Activated CD4-positive, alpha-beta memory T cell treated with anti-CD3 and anti-CD28 coated beads for 36 hours (primary cell): ENCODE data around the gene FOXP1. TPM values are rescaled to one million over a fixed set of nuclear protein-coding genes. Genes with fewer than 3 reads are reported as not detected.

Source experiments
- CTCF ChIA-PET: fragments of 350-600 bp; sonication (Branson Sonifier 250); formaldehyde crosslinking; loops from one replicate; lab custom pipeline; 2021; ENCODE audit warnings: antibody characterized with exemption, inconsistent platforms; lab: Charles Lee
- POLR2A ChIA-PET: fragments of 350-600 bp; sonication (Branson Sonifier 250); formaldehyde crosslinking; loops from one replicate; lab custom pipeline; 2021; ENCODE audit warnings: antibody characterized with exemption; lab: Charles Lee
- DNase-seq: peaks from one replicate; pipeline ENCODE4 v3.0.0-alpha.2; 2020
- H3K27ac Mint-ChIP-seq: one replicate; pipeline ENCODE4 v1.8.0; 2021; ENCODE audit warnings: mixed read lengths
- H3K27me3 Mint-ChIP-seq: one replicate; pipeline ENCODE4 v1.8.0; 2021; ENCODE audit warnings: mixed read lengths
- H3K36me3 Mint-ChIP-seq: one replicate; pipeline ENCODE4 v1.8.0; 2021; ENCODE audit warnings: mixed read lengths
- H3K4me1 Mint-ChIP-seq: one replicate; pipeline ENCODE4 v1.8.0; 2021; ENCODE audit warnings: low read depth, mixed read lengths
- H3K4me3 Mint-ChIP-seq: one replicate; pipeline ENCODE4 v1.8.0; 2021; ENCODE audit warnings: mild to moderate bottlenecking, mixed read lengths
- H3K9me3 Mint-ChIP-seq: one replicate; pipeline ENCODE4 v1.8.0; 2021; ENCODE audit warnings: mixed read lengths
- intact Hi-C: fragments of 100-400 bp; cut with micrococcal nuclease; formaldehyde crosslinking; loops from one replicate; pipeline ENCODE4 v1.15.1; 2023
- total RNA-seq, 2 experiments: library from RNA; stranded (reverse); gene quantifications; one replicate each; pipeline ENCODE4 v1.2.3, GENCODE V29; 2021

The FOXP1 gene
- total RNA-seq, 2 experiments from 2014 or later: 94.4 to 102 TPM

GRCh38 chr3:71101626-71102025, 481.9 kb downstream of the FOXP1 start:
- ChIA-PET POLR2A (interaction anchor here (0.7 to 3.1 kb wide), 9 partner anchors 9 to 200 kb away, joined by 3 to 12 read pairs (median 4); no protein-coding TSS in a partner anchor), CTCF (interaction anchor here (0.6 to 2.1 kb wide), 3 partner anchors 32 to 314 kb away, joined by 3 to 4 read pairs (median 3); no protein-coding TSS in a partner anchor)

GRCh38 chr3:71101014-71101413, 482.5 kb downstream of the FOXP1 start:
- ChIA-PET POLR2A (interaction anchor here (0.6 to 3.1 kb wide), 8 partner anchors 10 to 260 kb away, joined by 3 to 12 read pairs (median 4); no protein-coding TSS in a partner anchor), CTCF (interaction anchor here (2.1 kb wide), 1 partner anchor 31 kb away, joined by 4 read pairs; no protein-coding TSS in a partner anchor)
- Mint-ChIP-seq H3K27me3 (no peaks in the 10 kb centered on the region), H3K9me3 (no peaks in the 10 kb centered on the region), H3K36me3 (peaks cover 24% of the 10 kb centered on the region), H3K4me3 (peak overlapping the region; percentile 69), H3K27ac (peak overlapping the region; percentile 89), H3K4me1 (peaks cover 87% of the 10 kb centered on the region)
- intact Hi-C loops: loop anchor here (1.0 kb wide), 1 partner anchor 26 kb away; no protein-coding TSS in a partner anchor
- no peak for DNase-seq

More at GRCh38 chr3:71101626-71102025, 481.9 kb downstream of the FOXP1 start:
- Mint-ChIP-seq H3K27ac (peak overlapping the region; percentile 89), H3K27me3 (no peaks in the 10 kb centered on the region), H3K4me3 (peak overlapping the region; percentile 69), H3K4me1 (peaks cover 83% of the 10 kb centered on the region), H3K9me3 (no peaks in the 10 kb centered on the region), H3K36me3 (peaks cover 20% of the 10 kb centered on the region)
- intact Hi-C loops: loop anchor here (1.0 kb wide), 1 partner anchor 26 kb away; no protein-coding TSS in a partner anchor
- no peak for DNase-seq

DNA sequence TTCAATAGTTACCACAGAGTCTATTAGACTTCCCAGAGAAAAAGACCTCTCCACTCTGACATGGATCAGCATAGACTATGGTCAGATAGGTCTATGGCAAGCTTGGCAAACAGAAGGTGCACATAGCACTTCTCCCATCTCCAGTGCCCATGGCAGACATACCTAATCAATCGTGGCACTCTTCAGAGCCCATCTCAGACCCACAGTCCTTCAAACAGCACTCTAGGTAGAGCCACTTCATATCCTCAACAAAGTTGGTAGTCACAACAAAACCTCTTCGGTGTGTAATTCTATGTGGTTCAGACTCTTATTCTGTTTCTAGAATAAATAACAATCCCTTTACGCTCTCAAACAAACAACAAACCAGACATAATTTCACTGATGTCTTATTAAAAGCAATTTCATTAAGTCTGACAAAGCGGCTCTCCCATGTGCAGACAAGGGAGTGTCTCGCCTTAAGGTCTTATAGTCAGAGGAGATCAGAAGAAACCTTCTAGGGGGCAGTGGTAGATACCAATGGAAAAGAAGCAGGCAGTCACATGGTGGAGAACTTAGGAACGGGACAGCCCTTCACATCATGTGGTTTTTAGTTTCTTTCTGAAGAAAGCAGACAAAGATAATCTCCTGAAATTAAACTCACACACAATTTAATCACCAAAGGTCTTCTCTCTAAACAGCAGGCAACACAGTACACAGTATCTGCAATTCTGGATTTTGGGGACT, 483.4 kb downstream of the FOXP1 start:
- Mint-ChIP-seq H3K27me3 (no peaks in the 10 kb centered on the region), H3K4me3 (peak overlapping the region; percentile 69), H3K27ac (peak overlapping the region; percentile 89), H3K4me1 (peaks cover 87% of the 10 kb centered on the region), H3K9me3 (no peaks in the 10 kb centered on the region), H3K36me3 (peaks cover 23% of the 10 kb centered on the region)
- ChIA-PET CTCF (no interaction called here), POLR2A (interaction anchor here (0.6 to 3.1 kb wide), 5 partner anchors 12 to 261 kb away, joined by 3 to 12 read pairs (median 5); no protein-coding TSS in a partner anchor)
- DNase-seq: no peak
- intact Hi-C loops: loop anchor here (1.0 kb wide), 1 partner anchor 9 kb away; no protein-coding TSS in a partner anchor

DNA sequence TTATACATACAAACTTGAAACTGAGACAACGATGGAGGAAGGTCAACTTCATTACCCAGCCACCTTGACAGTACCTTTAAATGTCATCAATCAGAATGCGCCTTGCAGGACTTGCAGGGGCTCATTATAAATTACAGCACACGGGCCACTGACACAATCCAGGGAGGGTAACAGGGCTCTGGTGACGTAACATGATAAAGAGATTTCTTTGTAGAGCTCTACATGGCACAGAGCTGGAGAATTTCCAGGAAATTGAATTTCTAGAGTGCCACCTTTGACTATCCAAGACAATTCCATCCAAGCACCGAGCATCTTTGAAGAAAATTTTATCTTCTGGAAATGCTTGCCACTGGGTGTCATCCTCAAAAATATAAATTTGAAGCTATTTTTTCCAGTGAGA, 486.0 kb downstream of the FOXP1 start:
- no peak for DNase-seq
- Mint-ChIP-seq H3K27ac (peak overlapping the region; percentile 13), H3K9me3 (no peaks in the 10 kb centered on the region), H3K4me3 (no peak overlapping the region), H3K4me1 (peaks cover 84% of the 10 kb centered on the region), H3K36me3 (peaks cover 30% of the 10 kb centered on the region), H3K27me3 (no peaks in the 10 kb centered on the region)
- ChIA-PET CTCF (no interaction called here), POLR2A (interaction anchor here (0.8 to 1.8 kb wide), 3 partner anchors 9 to 41 kb away, joined by 3 to 6 read pairs (median 3); no protein-coding TSS in a partner anchor)
- intact Hi-C loops: no loop called here

DNA sequence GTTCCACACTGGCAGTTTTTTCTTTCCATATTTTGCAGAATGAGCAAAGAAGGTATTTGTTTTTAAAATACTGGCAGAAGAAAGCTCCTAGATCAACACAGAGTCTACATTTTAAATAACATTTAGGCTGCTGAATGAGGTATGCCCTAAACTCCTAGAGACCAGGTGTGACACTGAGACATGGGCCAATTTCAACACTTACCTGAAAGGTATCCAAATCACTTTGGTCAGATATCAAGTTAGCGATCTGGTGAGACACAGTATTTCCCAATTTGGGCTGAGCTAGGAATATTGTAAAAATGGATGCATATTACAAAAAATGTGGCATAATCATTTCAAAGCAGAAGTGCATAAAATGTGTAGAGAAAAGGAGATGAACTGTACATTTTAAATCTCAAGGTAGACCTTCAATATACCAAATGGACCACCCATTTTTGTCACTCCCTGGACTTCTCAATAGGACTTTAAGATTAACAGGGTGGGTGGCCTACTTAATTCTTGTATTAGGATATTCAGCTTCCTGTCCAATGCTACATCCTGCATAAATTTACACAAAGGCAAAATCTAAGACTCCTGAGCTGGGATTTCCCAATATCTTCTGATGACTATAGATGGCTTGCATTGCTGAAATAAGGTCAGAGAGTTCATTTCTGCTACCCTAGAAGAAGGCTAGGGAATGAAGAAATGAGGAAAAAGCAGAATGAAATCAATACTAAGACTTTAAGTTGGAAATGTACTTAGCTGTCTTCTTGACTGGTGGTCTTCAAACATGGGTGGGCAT, 487.8 kb downstream of the FOXP1 start:
- ChIA-PET CTCF (interaction anchor here (0.9 kb wide), 1 partner anchor 205 kb away, joined by 3 read pairs; no protein-coding TSS in a partner anchor), POLR2A (no interaction called here)
- H3K27me3 Mint-ChIP-seq: no peaks in the 10 kb centered on the region
- H3K4me1 Mint-ChIP-seq: peaks cover 80% of the 10 kb centered on the region
- DNase-seq: no peak
- peak overlapping the region; percentile 9 for H3K27ac Mint-ChIP-seq
- H3K9me3 Mint-ChIP-seq: no peaks in the 10 kb centered on the region
- intact Hi-C loops: no loop called here
- peaks cover 27% of the 10 kb centered on the region for H3K36me3 Mint-ChIP-seq
- H3K4me3 Mint-ChIP-seq: no peak overlapping the region

DNA sequence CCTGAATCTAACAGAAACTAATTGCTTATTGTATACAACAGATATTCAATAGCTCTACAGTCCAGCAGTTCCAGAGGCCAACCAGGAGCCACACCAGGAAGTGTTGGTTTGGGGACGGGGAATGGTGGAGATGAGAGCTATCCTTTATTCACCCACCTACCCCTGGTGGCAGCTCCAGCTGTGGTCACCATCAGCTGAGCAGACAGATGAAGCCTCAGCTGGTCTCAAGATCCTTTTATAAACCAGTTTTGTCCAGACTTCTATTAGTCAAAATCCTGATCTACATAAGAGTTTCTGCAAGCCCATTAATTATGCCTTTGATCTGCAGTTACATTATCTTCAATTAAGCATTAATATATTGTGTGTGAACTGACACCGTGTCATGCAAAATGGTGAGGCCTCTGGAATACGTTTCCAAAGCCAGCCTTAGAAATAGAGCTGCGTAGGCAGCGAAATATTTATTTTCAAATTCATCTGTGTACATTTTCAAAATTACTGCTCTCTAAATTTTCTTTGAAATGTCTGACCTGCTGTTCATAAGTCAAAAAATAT, 488.8 kb downstream of the FOXP1 start:
- H3K27ac Mint-ChIP-seq: no peak overlapping the region
- ChIA-PET POLR2A (interaction anchor here (0.6 kb wide), 1 partner anchor 464 kb away, joined by 4 read pairs; no protein-coding TSS in a partner anchor), CTCF (no interaction called here)
- H3K4me1 Mint-ChIP-seq: peaks cover 80% of the 10 kb centered on the region
- DNase-seq: no peak
- H3K36me3 Mint-ChIP-seq: peaks cover 27% of the 10 kb centered on the region
- H3K27me3 Mint-ChIP-seq: no peaks in the 10 kb centered on the region
- H3K4me3 Mint-ChIP-seq: no peak overlapping the region
- H3K9me3 Mint-ChIP-seq: no peaks in the 10 kb centered on the region
- intact Hi-C loops: no loop called here

DNA sequence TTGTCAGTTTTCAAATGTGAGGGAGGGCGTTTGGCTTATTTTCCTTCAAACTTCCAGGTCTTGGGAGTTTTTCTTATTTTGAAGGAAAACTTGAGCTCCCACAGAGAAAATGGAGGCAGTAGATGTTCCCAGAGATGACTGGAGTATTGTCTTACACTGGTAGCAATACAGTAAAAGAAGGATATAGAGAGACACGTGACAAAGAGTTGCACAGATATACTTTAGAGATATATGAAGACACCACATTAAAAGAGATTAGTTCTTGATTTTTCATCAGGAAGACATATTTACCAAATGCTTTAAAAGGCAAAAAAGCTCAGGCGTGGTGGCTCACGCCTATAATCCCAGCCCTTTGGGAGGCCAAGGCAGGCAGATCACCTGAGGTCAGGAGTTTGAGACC, 490.9 kb downstream of the FOXP1 start:
- Mint-ChIP-seq H3K36me3 (peaks cover 33% of the 10 kb centered on the region), H3K9me3 (no peaks in the 10 kb centered on the region), H3K27me3 (no peaks in the 10 kb centered on the region), H3K4me1 (peaks cover 88% of the 10 kb centered on the region), H3K27ac (peak overlapping the region; percentile 81), H3K4me3 (no peak overlapping the region)
- CTCF ChIA-PET: no interaction called here
- intact Hi-C loops: no loop called here
- DNase-seq: no peak
- POLR2A ChIA-PET: interaction anchor here (0.6 to 1.0 kb wide), 2 partner anchors 82 to 208 kb away, joined by 3 read pairs; no protein-coding TSS in a partner anchor

- no peak overlapping the region for H3K4me3 Mint-ChIP-seq
- peaks cover 25% of the 10 kb centered on the region for H3K36me3 Mint-ChIP-seq
These were observed 493.3 kb downstream of the FOXP1 start for GRCh38 chr3:71090207-71090606.

DNA sequence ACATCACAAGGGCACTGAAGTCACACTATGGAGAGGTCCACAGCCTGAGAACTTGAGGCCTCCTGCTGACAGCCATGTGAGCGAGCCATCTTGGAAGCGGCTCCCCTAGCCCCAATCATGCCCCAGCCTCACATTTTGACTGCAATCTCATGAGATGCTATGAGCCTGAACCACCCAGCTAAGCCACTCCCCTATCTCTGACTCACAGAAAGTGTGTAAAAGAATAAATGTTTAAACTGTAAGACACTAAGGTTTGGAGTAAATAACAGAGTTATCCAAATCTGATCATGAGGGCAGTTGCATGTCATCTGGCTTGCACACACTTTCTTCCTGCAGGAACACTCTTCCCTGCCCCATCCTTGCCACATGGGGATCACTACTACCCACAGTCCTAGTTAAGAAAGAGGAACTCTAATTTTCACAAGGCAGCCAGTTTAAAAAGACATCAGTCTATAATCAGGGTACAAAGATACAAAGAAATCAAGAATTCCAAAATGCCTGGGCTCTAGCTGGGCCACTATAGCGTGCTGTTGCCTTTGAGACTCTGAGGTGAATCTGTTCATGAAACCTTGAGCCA, 494.2 kb downstream of the FOXP1 start:
- Mint-ChIP-seq H3K4me1 (peaks cover 84% of the 10 kb centered on the region), H3K4me3 (no peak overlapping the region), H3K27me3 (no peaks in the 10 kb centered on the region), H3K27ac (peak overlapping the region; percentile 69), H3K9me3 (no peaks in the 10 kb centered on the region), H3K36me3 (peaks cover 19% of the 10 kb centered on the region)
- CTCF ChIA-PET: no interaction called here
- intact Hi-C loops: loop anchor here (5.0 kb wide), 1 partner anchor 423 kb away; no protein-coding TSS in a partner anchor
- DNase-seq: peak; percentile 49
- POLR2A ChIA-PET: interaction anchor here (0.5 to 3.0 kb wide), 4 partner anchors 25 to 267 kb away, joined by 3 to 20 read pairs (median 3); no protein-coding TSS in a partner anchor

More at GRCh38 chr3:71090207-71090606, 493.3 kb downstream of the FOXP1 start:
- ChIA-PET POLR2A (interaction anchor here (0.6 kb wide), 1 partner anchor 211 kb away, joined by 3 read pairs; no protein-coding TSS in a partner anchor), CTCF (interaction anchor here (0.6 kb wide), 1 partner anchor 84 kb away, joined by 3 read pairs; no protein-coding TSS in a partner anchor)
- Mint-ChIP-seq H3K27ac (peak overlapping the region; percentile 43), H3K27me3 (no peaks in the 10 kb centered on the region), H3K9me3 (no peaks in the 10 kb centered on the region), H3K4me1 (peaks cover 84% of the 10 kb centered on the region)
- intact Hi-C loops: no loop called here
- no peak for DNase-seq

- intact Hi-C loops: loop anchor here (5.0 kb wide), 1 partner anchor 424 kb away; no protein-coding TSS in a partner anchor
- H3K4me3 Mint-ChIP-seq: no peak overlapping the region
- peaks cover 86% of the 10 kb centered on the region for H3K4me1 Mint-ChIP-seq
- no peak for DNase-seq
- peak overlapping the region; percentile 81 for H3K27ac Mint-ChIP-seq
- no peaks in the 10 kb centered on the region for H3K9me3 Mint-ChIP-seq
- H3K36me3 Mint-ChIP-seq: peaks cover 21% of the 10 kb centered on the region
- H3K27me3 Mint-ChIP-seq: no peaks in the 10 kb centered on the region
- CTCF ChIA-PET: interaction anchor here (1.0 to 2.5 kb wide), 3 partner anchors 18 to 271 kb away, joined by 3 to 10 read pairs (median 3); no protein-coding TSS in a partner anchor
- POLR2A ChIA-PET: interaction anchor here (0.5 to 3.0 kb wide), 6 partner anchors 9 to 268 kb away, joined by 3 to 20 read pairs (median 7); no protein-coding TSS in a partner anchor
These were observed 494.8 kb downstream of the FOXP1 start for GRCh38 chr3:71088742-71089141.
